ENCODE results near the gene GSAP. TPM values are rescaled to one million over a fixed set of nuclear protein-coding genes. Genes with fewer than 3 reads are reported as not detected.

The GSAP gene
- total RNA-seq, 1 experiment from 2014 or later, result 2.0 TPM

GRCh38 chr7:77320714-77321113 is 95.4 kb downstream of the GSAP start:
- ChIA-PET CTCF (interaction anchor here (0.8 to 1.9 kb wide), 2 partner anchors 11 to 74 kb away, joined by 5 read pairs; no protein-coding TSS in a partner anchor), POLR2A (no interaction called here)
- Mint-ChIP-seq H3K4me3 (no peak overlapping the region), H3K36me3 (no peaks in the 10 kb centered on the region), H3K27ac (no peak overlapping the region), H3K9me3 (no peaks in the 10 kb centered on the region), H3K27me3 (ENCODE audit: low read depth) (no peaks in the 10 kb centered on the region), H3K4me1 (no peaks in the 10 kb centered on the region)
- no peak for ATAC-seq
- DNase-seq (ENCODE audit: low spot score), result no peak
- TF ChIP-seq PRDM15 (CRISPR knock-in tag; IDR thresholded peaks at IDR 0.05), result no peak
- no peak for TF ChIP-seq ZNF317 (CRISPR knock-in tag; IDR thresholded peaks at IDR 0.05; ENCODE audit: borderline replicate concordance, low read depth)
- no peak for TF ChIP-seq ZNF512 (CRISPR knock-in tag; IDR thresholded peaks at IDR 0.05; ENCODE audit: borderline replicate concordance)
- no peak for TF ChIP-seq NR3C1 (CRISPR knock-in tag; conservative IDR thresholded peaks at IDR 0.05; ENCODE audit: low read depth)
- TF ChIP-seq FOXJ3 (CRISPR knock-in tag; IDR thresholded peaks at IDR 0.05; ENCODE audit: borderline replicate concordance), result no peak
- TF ChIP-seq STAT6 (CRISPR knock-in tag; conservative IDR thresholded peaks at IDR 0.05; ENCODE audit: low read depth), result no peak
- no peak for TF ChIP-seq MAX (CRISPR knock-in tag; IDR thresholded peaks at IDR 0.05)
- TF ChIP-seq ZNF423 (CRISPR knock-in tag; IDR thresholded peaks at IDR 0.05), result no peak
- TF ChIP-seq PREB (CRISPR knock-in tag; IDR thresholded peaks at IDR 0.05; ENCODE audit: borderline replicate concordance), result no peak
- TF ChIP-seq ATF3 (CRISPR knock-in tag; conservative IDR thresholded peaks at IDR 0.05), result no peak
- TF ChIP-seq ZNF232 (CRISPR knock-in tag; IDR thresholded peaks at IDR 0.05), result no peak
- TF ChIP-seq ZNF416 (CRISPR knock-in tag; IDR thresholded peaks at IDR 0.05), result no peak
- no peak for TF ChIP-seq OVOL2 (CRISPR knock-in tag; IDR thresholded peaks at IDR 0.05; ENCODE audit: borderline replicate concordance)
- TF ChIP-seq TEAD1 (CRISPR knock-in tag; IDR thresholded peaks at IDR 0.05), result no peak
- no peak for TF ChIP-seq ELF4 (CRISPR knock-in tag; IDR thresholded peaks at IDR 0.05; ENCODE audit: low read depth)

- CTCF ChIA-PET, result interaction anchor here (0.8 to 1.9 kb wide), 2 partner anchors 12 to 73 kb away, joined by 5 read pairs; no protein-coding TSS in a partner anchor
- no peak for TF ChIP-seq ZNF281 (CRISPR knock-in tag; IDR thresholded peaks at IDR 0.05)
- TF ChIP-seq JUN (CRISPR knock-in tag; IDR thresholded peaks at IDR 0.05), result no peak
- no peak for TF ChIP-seq FOXP1 (CRISPR knock-in tag; IDR thresholded peaks at IDR 0.05; ENCODE audit: borderline replicate concordance)
- no peak for TF ChIP-seq ZNF671 (CRISPR knock-in tag; IDR thresholded peaks at IDR 0.05)
- TF ChIP-seq PRDM15 (CRISPR knock-in tag; IDR thresholded peaks at IDR 0.05), result no peak
These were observed 96.0 kb downstream of the GSAP start for GRCh38 chr7:77320137-77320536.

More at GRCh38 chr7:77320137-77320536, 96.0 kb downstream of the GSAP start:
- ATAC-seq (no peak), DNase-seq (ENCODE audit: low spot score) (no peak)
- Mint-ChIP-seq H3K27ac (no peak overlapping the region), H3K27me3 (ENCODE audit: low read depth) (no peaks in the 10 kb centered on the region), H3K9me3 (no peaks in the 10 kb centered on the region), H3K4me3 (no peak overlapping the region), H3K4me1 (no peaks in the 10 kb centered on the region), H3K36me3 (no peaks in the 10 kb centered on the region)
- POLR2A ChIA-PET, result no interaction called here
